ENCODE data around the gene ZMAT2.
"Not testable (repeated sequence)": the region's sequence is repeated elsewhere in the genome, so short reads cannot be mapped to it uniquely, and the experiment has no call there.

The ZMAT2 gene

GRCh38 chr5:140700177-140701144 is at the start of gene ZMAT2:
ZMAT2 (plus strand) TSS chr5:140700447; CDS start chr5:140700461, 14 bp downstream.
- peak; percentile 68 for DNase-seq

DNA sequence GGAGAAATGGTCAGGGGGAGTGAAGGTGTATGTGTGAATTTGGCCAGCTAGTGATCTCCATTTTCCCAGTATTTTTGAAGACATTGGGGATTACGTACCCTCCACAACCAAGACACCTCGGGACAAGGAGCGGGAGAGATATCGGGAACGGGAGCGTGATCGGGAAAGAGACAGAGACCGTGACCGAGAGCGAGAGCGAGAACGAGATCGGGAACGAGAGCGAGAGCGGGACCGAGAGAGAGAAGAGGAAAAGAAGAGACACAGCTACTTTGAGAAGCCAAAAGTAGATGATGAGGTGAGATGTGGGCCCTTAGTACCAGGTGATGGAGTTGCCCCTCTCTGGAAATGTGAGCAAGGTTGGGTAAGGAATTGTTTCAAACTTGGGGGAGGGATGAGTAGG is 41.4 kb upstream of the ZMAT2 start:
- DNase-seq = no peak

- not testable (repeated sequence) for DNase-seq
These were observed 39.9 kb upstream of the ZMAT2 start for GRCh38 chr5:140660371-140660770.

- no peak for DNase-seq
These were observed 36.3 kb upstream of the ZMAT2 start for GRCh38 chr5:140664030-140664358.

DNA sequence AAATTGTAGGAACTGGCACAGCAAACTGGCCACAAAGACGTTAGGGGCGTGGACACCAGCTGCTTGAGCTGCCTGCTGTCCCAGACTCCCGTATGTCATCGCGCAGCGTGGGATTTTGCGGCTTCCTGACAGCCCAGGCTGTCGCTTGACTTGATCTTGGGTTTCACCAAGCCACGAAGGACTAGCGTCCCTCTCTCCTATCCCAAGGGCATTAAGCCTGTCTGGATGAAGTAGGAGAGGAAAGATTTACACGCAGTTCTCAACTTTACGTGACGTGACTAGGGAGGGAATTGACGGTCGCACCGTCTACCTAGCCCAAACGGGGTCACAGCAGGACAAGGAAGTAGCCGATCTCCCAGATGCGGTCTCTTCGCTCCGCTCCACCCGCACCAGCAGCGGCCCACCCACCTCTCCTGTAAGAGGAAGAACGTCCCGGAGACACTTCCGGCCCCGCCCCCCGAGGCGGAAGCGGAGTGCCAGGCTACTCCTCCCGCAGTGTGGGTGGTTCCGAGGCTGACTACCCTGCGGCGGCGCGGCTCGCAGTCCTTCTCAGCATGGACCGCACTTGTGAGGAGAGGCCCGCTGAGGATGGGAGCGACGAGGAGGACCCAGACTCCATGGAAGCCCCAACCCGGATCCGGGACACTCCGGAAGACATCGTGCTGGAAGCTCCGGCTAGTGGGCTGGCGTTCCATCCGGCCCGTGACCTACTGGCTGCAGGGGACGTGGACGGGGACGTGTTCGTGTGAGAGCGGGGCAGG is 35.7 kb upstream of the ZMAT2 start, which contains the start of gene WDR55:
Gene WDR55, plus strand, starts transcription at position 546 of the 761 bp plus-strand sequence. Its CDS starts 9 bp downstream, at position 555.
- DNase-seq = peak; percentile 19

DNA sequence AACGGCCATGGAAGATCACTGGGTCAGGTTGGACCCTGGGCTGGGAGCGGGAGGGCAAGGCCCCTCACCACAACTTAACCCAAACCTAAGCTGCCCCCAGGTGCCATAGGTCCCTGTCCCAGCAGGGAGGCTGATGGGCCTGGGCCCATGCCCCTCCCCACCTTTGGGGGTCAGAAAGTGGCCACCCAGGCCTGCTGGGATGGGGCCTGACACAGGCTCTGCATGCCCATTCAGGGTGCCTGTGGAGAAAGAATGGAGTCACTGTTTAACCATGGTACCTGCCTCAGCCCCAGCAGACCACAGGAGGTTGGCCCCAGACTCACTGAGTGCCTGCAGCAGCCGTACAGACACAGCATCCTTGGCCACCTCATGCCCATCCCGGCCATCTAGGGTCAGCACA is 29.2 kb upstream of the ZMAT2 start:
- DNase-seq = not testable (repeated sequence)

DNA sequence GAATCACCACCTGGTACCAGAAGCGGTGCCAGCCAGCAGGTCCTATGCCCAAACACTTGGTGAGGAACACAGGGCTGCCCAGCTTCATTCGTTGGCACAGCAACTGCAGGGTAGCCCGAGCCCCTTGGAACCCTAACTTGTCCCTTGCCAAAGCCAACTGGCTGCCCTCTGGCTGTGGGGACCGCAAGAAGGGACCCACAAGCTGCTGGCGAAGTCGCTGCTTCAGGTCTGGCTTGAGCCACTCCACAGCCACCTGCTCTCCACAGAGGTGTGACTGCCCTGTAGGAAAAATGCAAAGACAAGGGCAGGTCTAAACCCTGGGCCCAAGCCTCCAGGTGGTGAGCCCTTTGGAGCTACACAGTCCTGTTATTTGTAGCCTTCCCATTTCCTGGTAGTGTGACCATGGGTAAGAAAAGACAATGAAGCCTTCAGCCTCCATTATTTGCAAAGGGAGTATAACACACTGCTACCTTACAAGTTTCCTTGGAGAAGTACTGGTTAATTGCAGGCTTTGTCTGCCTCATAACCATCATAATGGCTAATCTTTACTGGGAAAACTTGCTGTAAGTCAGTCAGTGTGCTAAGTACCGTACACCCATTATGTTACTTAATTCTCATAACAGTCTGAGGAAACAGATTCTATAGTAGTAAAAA is 28.6 kb upstream of the ZMAT2 start:
- no peak for DNase-seq

GRCh38 chr5:140672455-140673186 is 27.6 kb upstream of the ZMAT2 start:
- DNase-seq = no peak

GRCh38 chr5:140673187-140673976 is 26.9 kb upstream of the ZMAT2 start, which contains the start of gene DND1:
DND1 (minus strand) TSS chr5:140673576; CDS start chr5:140673542, 34 bp downstream.
- DNase-seq = no peak

GRCh38 chr5:140674211-140674610 is 26.0 kb upstream of the ZMAT2 start:
- DNase-seq = no peak

GRCh38 chr5:140674629-140675028 is 25.6 kb upstream of the ZMAT2 start:
- no peak for DNase-seq

GRCh38 chr5:140677947-140678346 is 22.3 kb upstream of the ZMAT2 start:
- no peak for DNase-seq

GRCh38 chr5:140678993-140679392 is 21.3 kb upstream of the ZMAT2 start:
- DNase-seq = no peak

DNA sequence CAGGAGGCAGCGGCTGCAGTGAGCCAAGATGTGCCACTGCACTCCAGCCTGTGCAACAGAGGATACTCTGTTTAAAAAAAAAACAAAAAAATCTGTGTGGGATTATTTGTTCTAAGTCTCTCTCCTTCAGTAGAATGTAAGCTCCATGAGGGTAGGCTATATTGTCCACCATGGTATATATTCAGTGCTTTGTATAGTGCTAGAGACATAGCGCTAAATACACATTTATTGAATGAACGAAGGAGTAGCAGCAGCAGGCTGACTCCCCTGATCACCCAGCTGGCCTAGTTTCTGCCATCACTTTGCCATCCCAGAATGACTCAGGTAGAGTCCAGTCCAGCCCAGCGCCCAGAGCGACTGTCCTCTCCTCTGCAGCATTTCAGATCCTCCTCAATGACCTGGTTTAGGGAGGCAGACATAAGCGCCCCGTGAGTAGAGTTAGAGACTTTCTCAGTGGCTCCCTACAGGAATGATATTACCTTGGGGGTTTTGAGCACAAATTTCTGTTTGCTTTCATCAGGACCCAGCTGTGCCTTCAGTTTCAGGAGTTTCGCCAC is 9.8 kb upstream of the ZMAT2 start:
- no peak for DNase-seq

DNA sequence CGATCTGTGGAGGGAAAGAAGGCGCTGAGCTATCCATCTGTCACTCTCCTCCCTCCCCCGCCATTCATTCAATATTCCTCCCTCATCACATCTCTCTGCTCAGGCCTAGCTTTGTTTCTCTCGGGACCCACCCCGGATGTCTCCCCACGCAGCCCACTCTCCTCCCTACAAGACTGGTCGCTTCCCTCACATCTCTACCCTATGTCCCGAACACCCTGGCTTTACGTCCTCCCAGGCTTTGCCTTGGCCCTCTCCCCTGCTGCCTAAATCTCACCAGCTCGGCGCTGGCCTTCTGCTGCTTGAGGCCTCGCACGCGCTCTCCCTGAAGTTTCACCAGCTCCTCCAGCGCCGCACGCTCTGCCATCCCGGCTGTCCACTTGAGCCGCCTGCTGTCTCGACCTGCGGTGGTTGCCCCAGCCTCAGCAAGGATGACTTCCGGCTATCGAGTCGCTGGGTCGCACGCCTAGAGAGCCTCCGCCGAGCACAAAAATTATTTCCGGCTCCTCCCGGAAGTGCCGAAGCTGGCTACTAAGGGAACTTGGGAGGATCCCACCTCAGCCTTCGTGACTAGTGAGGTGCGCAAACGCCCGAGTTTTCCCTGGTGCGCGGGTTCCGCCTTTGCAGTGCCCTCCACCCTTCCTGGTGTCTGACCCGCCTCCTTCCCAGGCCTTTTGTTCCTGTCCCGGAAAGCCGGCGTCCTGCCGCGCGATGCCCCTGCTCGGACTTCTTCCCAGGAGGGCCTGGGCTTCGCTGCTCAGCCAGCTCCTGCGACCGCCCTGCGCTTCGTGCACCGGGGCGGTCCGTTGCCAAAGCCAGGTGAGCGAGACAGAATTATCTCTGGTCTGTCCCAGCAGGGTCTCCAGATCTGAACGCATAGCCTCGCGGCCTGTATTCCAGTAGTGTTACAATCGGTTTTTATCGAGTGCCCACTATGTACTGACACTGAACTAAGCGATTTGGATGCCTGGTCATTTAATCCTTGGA is 9.0 kb upstream of the ZMAT2 start, which contains the start of the genes HARS1 and HARS2:
Gene HARS1, minus strand, starts transcription at position 430 of the 984 bp plus-strand sequence. Its CDS starts 66 bp downstream, at position 364.
Gene HARS2, plus strand, starts transcription at position 515 of the 984 bp plus-strand sequence. Its CDS starts 194 bp downstream, at position 709.
- peak; percentile 47 for DNase-seq

DNA sequence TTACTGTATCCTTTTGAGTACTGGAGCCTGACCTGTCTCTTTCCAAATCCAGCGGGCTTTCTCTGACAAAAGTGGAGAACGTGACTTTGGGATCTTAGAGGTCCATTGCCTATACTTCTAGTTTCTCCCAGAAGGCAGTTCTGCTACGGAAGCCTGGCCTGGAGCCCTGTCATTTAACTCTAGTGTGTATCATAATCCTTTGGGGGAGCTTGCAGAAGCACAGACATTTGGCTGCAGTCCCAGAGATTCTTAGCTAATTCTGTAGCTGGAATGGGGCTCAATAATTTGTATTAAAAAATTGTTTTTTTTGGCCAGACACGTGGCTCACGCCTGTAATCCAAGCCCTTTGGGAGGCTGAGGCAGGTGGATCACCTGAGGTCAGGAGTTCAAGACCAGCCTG is 6.0 kb upstream of the ZMAT2 start:
- DNase-seq = no peak

DNA sequence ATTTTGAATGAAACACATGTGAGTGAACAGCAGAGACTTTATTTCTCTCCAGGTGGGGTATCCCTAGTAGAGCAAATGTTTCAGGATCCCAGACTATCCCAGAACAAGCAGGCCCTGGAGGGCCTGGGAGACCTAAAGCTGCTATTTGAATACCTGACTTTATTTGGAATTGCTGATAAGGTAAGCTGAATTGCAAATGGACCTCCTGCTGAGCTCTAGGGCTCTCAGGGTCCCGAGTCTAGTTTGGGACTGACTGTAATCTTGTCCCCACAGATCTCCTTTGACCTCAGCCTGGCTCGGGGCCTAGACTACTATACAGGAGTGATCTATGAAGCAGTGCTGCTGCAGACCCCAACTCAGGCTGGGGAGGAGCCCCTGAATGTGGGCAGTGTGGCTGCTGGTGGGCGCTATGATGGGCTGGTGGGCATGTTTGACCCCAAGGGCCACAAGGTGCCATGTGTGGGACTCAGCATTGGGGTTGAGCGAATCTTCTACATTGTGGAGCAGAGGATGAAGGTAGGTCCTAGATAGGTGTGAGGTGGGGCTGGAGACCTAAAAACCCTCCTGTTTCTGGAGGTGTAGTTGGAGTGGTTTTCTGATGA is 3.3 kb upstream of the ZMAT2 start:
- no peak for DNase-seq

- DNase-seq = no peak
These were observed 7.6 kb downstream of the ZMAT2 start for GRCh38 chr5:140707812-140708211.

GRCh38 chr5:140708787-140709186 is 8.5 kb downstream of the ZMAT2 start:
- DNase-seq = not testable (repeated sequence)

All from NCI-H2081 treated with DMSO at 0.1 percent for 48 hours (cell line).